HepG2 (cell line): ENCODE results near the gene NELFB.

Experiments used
- BCLAF1 ChIP-seq: fragments of 450-650 bp; IDR thresholded peaks from 2 replicates; pipeline ENCODE4 v1.6.1; 2017; ENCODE audit warnings: mild to moderate bottlenecking
- FOXM1 ChIP-seq: sonication (generic); formaldehyde crosslinking; IDR thresholded peaks from 2 replicates; pipeline ENCODE4 v1.5.0; 2020; ENCODE audit warnings: missing genetic modification reagents
- KLF16 ChIP-seq, 2 experiments: sonication (generic) in 1 of 2; formaldehyde crosslinking in 1 of 2; IDR thresholded peaks; 2 replicates each; pipeline versions ENCODE4 v1.6.1 to v1.8.0; 2016 to 2023; ENCODE audit warnings: missing genetic modification reagents in 2 of 2, missing compliant biosample characterization in 1 of 2
- SIX4 ChIP-seq: sonication (generic); formaldehyde crosslinking; IDR thresholded peaks from 2 replicates; pipeline ENCODE4 v1.4.0; 2020; ENCODE audit warnings: missing genetic modification reagents
- TF ChIP-seq, protein P1 (sequence below): sonication (generic); formaldehyde crosslinking; IDR thresholded peaks from 2 replicates; pipeline ENCODE4 v1.5.0; 2020; ENCODE audit warnings: mild to moderate bottlenecking, missing genetic modification reagents, moderate library complexity

DNA sequence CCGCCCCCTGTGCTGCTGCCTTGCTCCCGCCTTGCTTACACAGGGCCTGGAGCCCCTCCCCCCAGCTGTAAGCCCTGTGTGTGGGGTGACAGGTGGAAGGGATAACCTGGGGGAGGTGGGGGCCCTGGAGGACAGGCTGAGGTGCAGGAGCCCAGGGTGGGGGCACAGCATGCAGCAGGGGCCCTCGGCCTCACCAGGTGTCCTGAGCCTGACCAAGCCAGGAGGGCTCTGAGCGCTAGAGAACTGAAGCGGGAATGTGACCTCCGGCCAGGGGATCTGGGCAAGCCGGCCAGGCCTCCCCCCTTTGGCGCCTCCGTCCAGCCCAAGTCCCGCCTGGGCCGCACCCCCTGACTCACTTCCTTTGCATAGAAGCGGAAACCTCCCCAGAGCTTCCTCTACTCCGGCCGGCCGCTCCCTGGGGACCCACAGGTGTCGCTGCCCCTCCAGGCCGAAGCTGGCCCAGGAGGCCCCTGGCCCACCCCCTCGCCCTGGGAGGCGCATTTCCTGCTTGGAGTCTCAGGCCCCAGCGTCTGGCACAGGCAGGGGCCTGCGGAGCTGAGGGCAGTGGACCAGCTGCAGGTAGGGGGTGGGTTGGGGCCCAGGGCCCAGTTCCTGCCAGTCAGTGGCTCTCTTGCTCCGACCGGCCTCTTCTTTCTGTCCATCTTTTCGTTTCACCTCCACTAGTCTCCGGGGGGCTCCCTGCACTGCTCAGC lies 22.4 kb downstream of the NELFB start, which contains the start of gene TOR4A:
- TF ChIP-seq KLF16 (CRISPR knock-in tag; IDR thresholded peaks at IDR 0.05) = peak in 1 of 2 experiments; percentile 97; a peak in 2 of 4 replicates
- TF ChIP-seq, protein P1, sequence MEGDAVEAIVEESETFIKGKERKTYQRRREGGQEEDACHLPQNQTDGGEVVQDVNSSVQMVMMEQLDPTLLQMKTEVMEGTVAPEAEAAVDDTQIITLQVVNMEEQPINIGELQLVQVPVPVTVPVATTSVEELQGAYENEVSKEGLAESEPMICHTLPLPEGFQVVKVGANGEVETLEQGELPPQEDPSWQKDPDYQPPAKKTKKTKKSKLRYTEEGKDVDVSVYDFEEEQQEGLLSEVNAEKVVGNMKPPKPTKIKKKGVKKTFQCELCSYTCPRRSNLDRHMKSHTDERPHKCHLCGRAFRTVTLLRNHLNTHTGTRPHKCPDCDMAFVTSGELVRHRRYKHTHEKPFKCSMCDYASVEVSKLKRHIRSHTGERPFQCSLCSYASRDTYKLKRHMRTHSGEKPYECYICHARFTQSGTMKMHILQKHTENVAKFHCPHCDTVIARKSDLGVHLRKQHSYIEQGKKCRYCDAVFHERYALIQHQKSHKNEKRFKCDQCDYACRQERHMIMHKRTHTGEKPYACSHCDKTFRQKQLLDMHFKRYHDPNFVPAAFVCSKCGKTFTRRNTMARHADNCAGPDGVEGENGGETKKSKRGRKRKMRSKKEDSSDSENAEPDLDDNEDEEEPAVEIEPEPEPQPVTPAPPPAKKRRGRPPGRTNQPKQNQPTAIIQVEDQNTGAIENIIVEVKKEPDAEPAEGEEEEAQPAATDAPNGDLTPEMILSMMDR (CRISPR knock-in tag) = peak; percentile 83
- TF ChIP-seq FOXM1 (CRISPR knock-in tag) = no peak
- TF ChIP-seq BCLAF1 = no peak
- TF ChIP-seq SIX4 (CRISPR knock-in tag) = no peak
